Small intestine (tissue), 7 donors: Measurements from ENCODE around the gene ZNF697. TPM values are rescaled to one million over a fixed set of nuclear protein-coding genes. Genes with fewer than 3 reads are reported as not detected.

ENCODE experiments used
- DNase-seq, 2 donors: peaks; one replicate each; pipeline versions ENCODE4 v3.0.0 to v3.0.0-alpha.2; 2013
- FAIRE-seq: peaks from 2 replicates; lab custom pipeline; 2012; peaks lifted over from hg19 to GRCh38; lab: Jason Lieb, UNC
- H3K27ac ChIP-seq, 3 donors: one replicate each; pipeline ENCODE4 v1.5.1; 2013; ENCODE audit warnings: low read length in 2 of 3, mild to moderate bottlenecking in 2 of 3, control low read depth in 1 of 3, inconsistent platforms in 1 of 3, low read depth in 1 of 3, moderate library complexity in 1 of 3
- H3K27me3 ChIP-seq, 3 donors: one replicate each; pipeline ENCODE4 v1.6.1; 2013; ENCODE audit warnings: low read length in 3 of 3, inconsistent platforms in 1 of 3; ENCODE audit not compliant: control insufficient read depth in 3 of 3, insufficient read depth in 3 of 3
- H3K36me3 ChIP-seq, 3 donors: one replicate each; pipeline ENCODE4 v1.6.1; 2013; ENCODE audit warnings: low read length in 3 of 3, inconsistent platforms in 1 of 3, low read depth in 1 of 3, mild to moderate bottlenecking in 1 of 3, moderate library complexity in 1 of 3; ENCODE audit not compliant: control insufficient read depth in 3 of 3, insufficient read depth in 2 of 3
- H3K4me1 ChIP-seq, 3 donors: one replicate each; pipeline ENCODE4 v1.6.1; 2013; ENCODE audit warnings: low read length in 2 of 3, inconsistent platforms in 1 of 3, low read depth in 1 of 3, mild to moderate bottlenecking in 1 of 3, moderate library complexity in 1 of 3; ENCODE audit not compliant: control insufficient read depth in 3 of 3, insufficient read depth in 2 of 3
- H3K4me3 ChIP-seq, 3 donors: one replicate each; pipeline ENCODE4 v1.5.1; 2013; ENCODE audit warnings: low read length in 3 of 3, control low read depth in 1 of 3, inconsistent platforms in 1 of 3, low read depth in 1 of 3, mild to moderate bottlenecking in 1 of 3, moderate library complexity in 1 of 3
- H3K9me3 ChIP-seq, 2 donors: one replicate each; pipeline ENCODE4 v1.6.1; 2013; ENCODE audit warnings: low read depth in 1 of 2, low read length in 1 of 2; ENCODE audit not compliant: control insufficient read depth in 2 of 2, insufficient read depth in 1 of 2
- WGBS, 3 donors: extraction: QIAGEN DNeasy Blood & Tissue Kit; methylation state at CpG; one replicate each; pipeline ENCODE4 v1.1.7; 2013; 5-methylcytosine and 5-hydroxymethylcytosine counted together
- polyA plus RNA-seq, 4 donors: library from polyadenylated mRNA; stranded (reverse) in 3 of 4; unstranded in 1 of 4; fragments of 200-250 nt in 3 of 4; fragments of 120-200 nt in 1 of 4; gene quantifications; one replicate each; pipeline versions ENCODE4 v1.2.1 to v1.2.3, GENCODE V29; 2013
- donor health status: healthy with polysubstance abuse.
- donor health status: control.
- donor health status: control.
- donor health status: Bipolar disorder and iron deficiency.
- donor health status: healthy.

ZNF697 gene
- polyA plus RNA-seq, 4 donors: 1.3 to 8.2 (median 1.6) TPM

DNA sequence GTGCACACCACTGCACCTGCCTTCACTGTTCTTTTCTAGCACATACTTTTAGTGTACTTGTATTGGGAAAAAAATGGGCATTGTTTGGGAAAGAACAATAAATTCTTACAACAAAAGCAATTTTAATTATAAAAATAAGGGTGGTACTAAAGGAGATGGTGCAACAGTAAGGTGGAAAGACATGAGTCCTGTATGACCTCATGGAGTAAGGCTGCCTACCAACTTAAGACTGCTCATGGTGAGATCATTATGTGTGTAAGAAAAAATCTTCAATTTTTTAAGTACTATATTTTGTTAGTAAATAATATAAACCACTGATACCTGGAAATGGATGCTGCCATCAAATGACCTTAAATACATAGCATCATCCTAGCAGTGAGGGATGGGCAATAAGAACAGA, 34.1 kb upstream of the ZNF697 start:
- FAIRE-seq: no peak
- Histone ChIP-seq H3K36me3 (no peaks in the 10 kb centered on the region), H3K4me1 (no peaks in the 10 kb centered on the region), H3K9me3 (no peaks in the 10 kb centered on the region), H3K27me3 (no peaks in the 10 kb centered on the region), H3K4me3 (no peak overlapping the region), H3K27ac (no peak overlapping the region)
- no peak for DNase-seq

DNA sequence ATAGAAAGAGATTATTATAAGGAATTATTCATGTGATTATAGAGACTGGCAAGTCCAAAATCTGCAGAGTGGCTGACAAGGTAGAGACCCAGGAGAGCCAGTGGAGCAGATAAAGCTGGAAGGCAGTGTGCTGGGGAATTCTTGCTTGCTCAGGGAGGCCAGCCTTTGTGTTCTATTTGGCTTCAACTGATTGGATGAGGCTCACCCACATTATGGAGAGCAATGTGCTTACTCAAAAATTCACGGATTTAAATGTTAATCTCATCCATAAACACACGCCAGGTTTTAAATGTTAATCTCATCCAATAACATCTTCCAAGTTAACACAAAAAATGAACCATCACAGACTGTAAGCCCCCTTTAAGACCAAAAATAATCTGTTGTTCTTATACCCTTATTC, 33.5 kb upstream of the ZNF697 start:
- FAIRE-seq (no peak), DNase-seq (no peak)
- no peaks in the 10 kb centered on the region for H3K27me3 ChIP-seq
- H3K36me3 ChIP-seq: no peaks in the 10 kb centered on the region
- H3K4me1 ChIP-seq: no peaks in the 10 kb centered on the region
- H3K9me3 ChIP-seq: no peaks in the 10 kb centered on the region
- H3K27ac ChIP-seq: no peak overlapping the region
- WGBS, 3 donors: 89 to 94% (median 92%) methylated on average over 2 of the region's 2 CpGs
- H3K4me3 ChIP-seq: no peak overlapping the region

DNA sequence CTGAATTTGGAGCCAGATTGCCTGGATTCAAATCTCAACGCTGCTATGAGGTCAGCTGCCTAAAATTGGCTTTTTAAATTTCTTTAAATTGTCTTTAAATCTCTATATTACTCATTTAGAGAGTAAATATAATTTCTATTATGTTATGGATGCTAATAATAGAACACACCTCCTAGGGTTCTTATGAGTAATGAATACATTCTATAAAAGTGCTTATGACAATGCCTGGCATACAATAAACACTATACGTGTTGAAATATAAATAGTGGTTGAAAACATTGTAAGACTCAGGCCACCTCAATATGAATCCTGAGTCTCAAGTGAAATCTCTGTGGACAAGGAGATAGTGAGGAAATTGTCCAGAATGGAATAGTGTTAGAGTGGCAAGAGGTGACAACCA, 32.7 kb upstream of the ZNF697 start:
- Histone ChIP-seq H3K9me3 (no peaks in the 10 kb centered on the region), H3K36me3 (no peaks in the 10 kb centered on the region), H3K4me3 (no peak overlapping the region), H3K27ac (no peak overlapping the region), H3K27me3 (no peaks in the 10 kb centered on the region), H3K4me1 (no peaks in the 10 kb centered on the region)
- DNase-seq (no peak), FAIRE-seq (no peak)
- WGBS, 3 donors: 82 to 91% (median 88%) methylated on average over 2 of the region's 2 CpGs

DNA sequence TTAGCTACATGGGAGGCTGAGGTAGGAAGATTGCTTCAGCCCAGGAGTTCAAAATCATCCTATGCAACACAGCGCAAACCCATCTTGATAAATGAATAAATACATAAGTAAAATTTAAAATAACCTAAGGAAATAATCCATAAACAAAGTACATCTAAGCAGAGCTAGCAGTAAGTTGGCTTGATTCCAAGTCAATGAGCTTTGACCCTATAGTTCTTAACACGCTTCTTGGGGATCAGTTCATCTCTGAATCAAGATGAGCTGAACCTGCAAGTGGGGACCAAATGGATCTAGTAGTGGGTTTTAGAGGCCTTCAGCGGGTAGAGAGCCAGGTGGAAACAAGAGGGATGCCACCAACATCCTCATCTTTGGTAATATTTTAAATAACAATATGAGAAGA, 32.1 kb upstream of the ZNF697 start:
- Histone ChIP-seq H3K9me3 (no peaks in the 10 kb centered on the region), H3K27ac (no peak overlapping the region), H3K4me1 (peaks cover 0 to 2% (median 0%) of the 10 kb centered on the region in 3 donors), H3K36me3 (no peaks in the 10 kb centered on the region), H3K4me3 (no peak overlapping the region), H3K27me3 (no peaks in the 10 kb centered on the region)
- DNase-seq: peak; percentile 49 to 56
- whole genome bisulfite sequencing, 3 donors: 47 to 73% (median 62%) methylated on average over 3 of the region's 3 CpGs
- FAIRE-seq: no peak

DNA sequence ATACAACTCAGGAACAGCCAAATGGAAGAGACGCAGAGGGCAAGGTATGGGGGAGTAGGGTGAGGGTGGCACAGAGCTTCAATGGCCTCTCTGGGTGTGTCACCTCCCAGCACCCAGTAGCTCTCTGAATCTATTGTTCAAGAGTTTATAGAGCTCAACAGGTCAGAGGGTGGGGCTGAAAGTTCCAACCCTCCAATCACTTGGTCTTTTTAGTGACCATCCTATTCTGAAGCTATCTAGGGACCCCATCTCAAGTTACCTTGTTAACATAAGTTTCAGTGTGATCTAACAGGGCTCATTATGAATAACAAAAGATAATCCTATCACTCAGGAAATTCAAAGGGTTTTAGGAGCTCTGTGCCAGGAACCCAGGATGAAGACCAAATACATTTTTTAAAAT, 31.2 kb upstream of the ZNF697 start:
- no peak overlapping the region for H3K27ac ChIP-seq
- no peak overlapping the region for H3K4me3 ChIP-seq
- no peak for DNase-seq
- WGBS, 3 donors: 86 to 92% (median 88%) methylated on average over 1 of the region's 1 CpG
- peaks cover 0 to 3% (median 0%) of the 10 kb centered on the region in 3 donors for H3K4me1 ChIP-seq
- H3K27me3 ChIP-seq: no peaks in the 10 kb centered on the region
- no peak for FAIRE-seq
- no peaks in the 10 kb centered on the region for H3K36me3 ChIP-seq
- H3K9me3 ChIP-seq: no peaks in the 10 kb centered on the region

DNA sequence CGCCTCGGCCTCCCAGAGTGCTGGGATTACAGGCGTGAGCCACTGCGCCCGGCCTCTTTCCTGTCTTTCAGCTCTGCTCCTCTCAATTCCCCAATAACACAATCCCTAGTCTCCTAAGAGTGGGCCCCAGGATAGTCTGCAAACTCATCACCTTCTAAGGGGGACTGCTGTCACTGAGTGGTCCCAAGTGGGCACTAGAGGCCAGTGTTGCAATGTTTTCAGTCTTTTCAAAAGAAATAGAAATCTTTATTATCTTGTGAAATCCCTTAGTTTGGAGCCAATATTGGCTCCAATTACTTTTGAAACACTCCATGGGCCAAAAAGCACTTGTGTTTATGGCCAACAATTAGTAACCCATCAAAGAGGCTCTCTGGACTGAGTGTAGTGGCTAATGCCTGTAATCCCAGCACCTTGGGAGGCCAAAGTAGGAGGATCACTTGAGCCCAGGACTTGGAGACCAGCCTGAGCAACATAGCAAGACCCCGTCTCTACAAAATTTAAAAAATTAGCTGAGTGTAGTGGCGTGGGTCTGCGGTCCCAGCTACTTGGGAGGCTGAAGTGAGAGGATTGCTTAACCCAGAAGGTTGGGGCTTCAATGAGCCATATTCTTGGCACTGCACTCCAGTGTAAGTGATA, 28.6 kb upstream of the ZNF697 start:
- H3K27me3 ChIP-seq: no peaks in the 10 kb centered on the region
- H3K9me3 ChIP-seq: no peaks in the 10 kb centered on the region
- no peak for DNase-seq
- H3K4me1 ChIP-seq: peaks cover 0 to 3% (median 0%) of the 10 kb centered on the region in 3 donors
- H3K4me3 ChIP-seq: no peak overlapping the region
- no peak overlapping the region for H3K27ac ChIP-seq
- no peak for FAIRE-seq
- H3K36me3 ChIP-seq: no peaks in the 10 kb centered on the region
- WGBS, 3 donors: 77 to 96% (median 80%) methylated on average over 7 to 8 of the region's 8 CpGs

DNA sequence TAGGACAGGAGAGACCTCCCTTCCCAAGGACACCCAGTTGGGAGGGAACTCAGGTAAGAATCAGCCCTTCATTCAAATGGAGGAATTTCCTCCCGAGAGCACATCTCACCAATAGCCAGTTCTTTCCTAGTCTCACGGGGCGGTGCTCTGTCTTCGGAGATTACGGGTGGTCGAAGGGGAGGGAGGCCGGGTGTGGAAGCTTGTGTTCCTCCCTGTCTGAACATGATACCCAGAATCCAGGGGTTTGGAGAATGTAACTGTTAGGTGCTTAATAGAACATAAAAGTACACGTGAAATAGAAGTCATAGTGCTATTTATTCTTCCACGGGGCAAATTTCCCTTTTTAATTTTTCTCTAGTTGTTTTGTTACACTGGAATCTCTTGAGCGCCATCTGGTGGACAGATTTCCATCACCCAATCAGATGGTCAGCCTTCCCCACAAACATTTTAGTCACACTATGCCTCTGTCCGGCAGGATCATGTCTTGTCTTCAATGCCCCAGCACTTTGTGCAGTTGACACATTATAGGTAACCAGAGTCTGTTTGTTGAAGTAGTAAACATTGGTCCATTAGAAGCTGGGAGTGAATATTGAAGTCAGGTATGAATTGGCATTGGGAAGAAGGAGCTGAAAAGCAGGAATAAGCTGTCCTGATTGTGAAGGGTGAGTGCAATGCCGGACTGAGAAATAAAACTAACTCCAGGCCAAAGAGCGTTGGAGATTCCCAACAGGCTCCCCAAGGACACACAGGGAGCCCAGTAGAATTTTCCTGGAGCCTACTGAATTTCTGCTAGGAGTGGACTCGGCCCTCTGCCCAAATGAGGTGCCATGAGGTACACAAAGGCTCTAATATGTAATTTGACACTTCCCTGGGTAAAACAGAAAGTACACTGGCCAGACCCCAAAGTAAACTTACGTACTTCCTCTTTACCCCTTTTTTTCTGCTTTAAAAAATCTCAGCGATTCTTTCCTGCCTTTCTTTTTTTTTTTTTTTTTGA, 27.6 kb upstream of the ZNF697 start:
- DNase-seq (peak; percentile 79 to 92), FAIRE-seq (no peak)
- peak overlapping the region in 1 of 3 donors; percentile 43 for H3K4me3 ChIP-seq
- 21 to 25% (median 22%) methylated on average over 16 of the region's 16 CpGs for WGBS, 3 donors
- no peaks in the 10 kb centered on the region for H3K27me3 ChIP-seq
- no peak overlapping the region for H3K27ac ChIP-seq
- H3K36me3 ChIP-seq: no peaks in the 10 kb centered on the region
- H3K4me1 ChIP-seq: peaks cover 0 to 3% (median 0%) of the 10 kb centered on the region in 3 donors
- no peaks in the 10 kb centered on the region for H3K9me3 ChIP-seq

DNA sequence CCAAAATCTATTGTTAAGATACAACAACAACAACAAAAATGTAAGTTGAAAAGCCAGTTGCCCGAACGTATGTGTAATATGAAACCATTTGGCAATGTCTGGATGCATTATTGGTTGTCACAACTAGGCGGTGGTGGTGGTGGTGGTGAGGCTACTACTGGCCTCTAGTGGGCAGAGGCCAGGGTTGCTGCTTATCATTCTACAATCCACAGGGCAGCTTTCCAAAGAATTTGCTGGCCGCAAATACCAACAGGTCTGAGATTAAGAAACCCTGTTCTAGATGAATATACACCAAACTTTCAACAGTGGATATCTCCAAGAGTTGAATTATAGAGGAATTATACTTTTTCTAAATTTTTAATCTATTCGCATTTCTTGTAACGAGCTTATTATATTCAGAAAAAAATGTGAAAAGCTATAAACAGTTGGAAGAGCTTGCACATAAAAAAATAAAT, 26.8 kb upstream of the ZNF697 start:
- no peak for DNase-seq
- Histone ChIP-seq H3K4me1 (peaks cover 0 to 3% (median 0%) of the 10 kb centered on the region in 3 donors), H3K9me3 (no peaks in the 10 kb centered on the region), H3K4me3 (no peak overlapping the region), H3K27me3 (no peaks in the 10 kb centered on the region), H3K36me3 (no peaks in the 10 kb centered on the region), H3K27ac (no peak overlapping the region)
- 32 to 64% (median 53%) methylated on average over 6 of the region's 6 CpGs for WGBS, 3 donors
- FAIRE-seq: no peak
